Measurements from ENCODE around the gene GON7. TPM values are rescaled to one million over a fixed set of nuclear protein-coding genes. Genes with fewer than 3 reads are reported as not detected.

The GON7 gene
- total and polyA plus RNA-seq, 2 of the 8 experiments (the other 6 are each of a cell fraction or from before 2014, with no cell fraction given) = 3.8 to 9.9 TPM

DNA sequence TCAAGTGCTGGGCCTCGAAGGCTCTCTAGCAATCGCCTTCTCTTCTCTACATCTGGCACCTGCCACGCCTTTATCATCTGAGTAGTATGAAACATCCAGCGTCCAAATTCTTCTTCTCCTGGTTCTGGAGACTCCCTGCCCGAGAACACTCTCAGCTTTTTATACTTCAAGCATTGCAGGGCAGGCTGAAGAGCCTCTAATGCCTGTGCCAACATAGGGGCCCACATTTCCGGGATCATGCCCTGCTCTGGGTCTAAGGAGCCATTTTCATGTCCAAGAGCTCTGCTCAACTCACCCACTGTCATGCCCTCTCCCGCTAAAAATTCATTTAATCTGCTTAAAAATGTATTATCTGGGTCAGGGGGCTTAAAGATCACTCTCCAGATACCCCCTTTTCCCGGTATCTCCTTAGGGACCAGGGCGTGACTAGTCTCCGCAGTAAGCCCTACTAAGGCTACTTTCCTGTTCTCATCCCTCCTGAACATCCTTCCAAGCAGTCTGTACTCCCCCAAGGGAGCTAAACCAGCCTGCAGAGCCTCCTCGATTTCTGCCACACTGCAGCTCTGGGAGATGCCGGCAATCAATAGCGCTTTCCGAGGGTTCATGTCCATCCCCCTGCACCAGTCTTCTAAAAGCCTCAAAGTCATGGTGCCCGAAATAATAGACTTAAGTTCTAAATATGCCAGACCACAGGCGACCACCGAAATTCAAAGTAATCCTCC is 23.1 kb downstream of the GON7 start:
- H3K18ac ChIP-seq (ENCODE audit: extremely low read depth, low read length) = no peak overlapping the region
- no peak overlapping the region for H2BK12ac ChIP-seq (ENCODE audit: low read depth, low read length)
- peak overlapping the region; percentile 32 for H4K5ac ChIP-seq (ENCODE audit: insufficient read length, low read depth, low read length)
- 51% methylated on average over 17 of the region's 17 CpGs; no CpG with 5 or more reads in 1 of the 2 experiments for WGBS, 2 experiments (ENCODE audit: extremely low coverage in 1 of 2, insufficient coverage in 1 of 2, insufficient read length in 1 of 2, insufficient replicate concordance in 2 of 2, low coverage in 1 of 2, low lambda C conversion rate in 2 of 2, missing lambda C conversion rate in 1 of 2)
- no peak overlapping the region; the same call in 1 of the 2 replicates for H4K8ac ChIP-seq (ENCODE audit: extremely low read depth, insufficient read depth, low read length)
- H3K79me1 ChIP-seq (ENCODE audit: low read depth, low read length) = peaks cover 5% of the 10 kb centered on the region
- H2BK120ac ChIP-seq (replicated peaks; ENCODE audit: low read depth, low read length) = no peak overlapping the region
- H2BK20ac ChIP-seq (ENCODE audit: low read length) = no peak overlapping the region
- no peak for FAIRE-seq
- peak overlapping the region; percentile 1 to 89 (median 59); a peak in 5 of 7 replicates for H3K9ac ChIP-seq (replicated peaks in 1 of 4; ENCODE audit: extremely low read depth in 1 of 4, low read depth in 3 of 4, low read length in 3 of 4)
- peaks cover 0 to 5% (median 2%) of the 10 kb centered on the region in 4 experiments; a peak in 3 of 7 replicates for H3K4me1 ChIP-seq (replicated peaks in 1 of 4; ENCODE audit: control insufficient read depth in 3 of 4, insufficient read depth in 4 of 4, low read length in 3 of 4)
- peaks cover 0 to 17% (median 0%) of the 10 kb centered on the region in 4 experiments; a peak in 3 of 8 replicates for H3K36me3 ChIP-seq (ENCODE audit: control insufficient read depth in 2 of 4, insufficient read depth in 4 of 4, low read length in 3 of 4)
- H3K79me2 ChIP-seq (ENCODE audit: control insufficient read depth in 1 of 2, insufficient read depth in 2 of 2, low read length in 2 of 2) = peaks cover 4 to 23% of the 10 kb centered on the region in 2 experiments; a peak in 3 of 4 replicates
- H3K56ac ChIP-seq (replicated peaks; ENCODE audit: insufficient read length, low read depth, low read length) = no peak overlapping the region
- H3K14ac ChIP-seq (ENCODE audit: insufficient read length) = no peak overlapping the region
- no peak overlapping the region for H2AK5ac ChIP-seq (ENCODE audit: low read depth, low read length)
- no peak for DNase-seq (ENCODE audit: low read depth in 1 of 2, low spot score in 2 of 2)
- H4K20me1 ChIP-seq (replicated peaks in 1 of 2; ENCODE audit: control insufficient read depth in 1 of 2, insufficient read depth in 2 of 2, low read length in 2 of 2) = no peaks in the 10 kb centered on the region
- H2AFZ ChIP-seq (ENCODE audit: low read length) = 0 out of 2 replicates have a peak overlapping the region, but pooled peaks have one; percentile 45
- H2BK15ac ChIP-seq (ENCODE audit: low read length) = no peak overlapping the region
- no peaks in the 10 kb centered on the region for H3K9me3 ChIP-seq (ENCODE audit: insufficient read depth in 2 of 2, low read depth in 1 of 2, low read length in 1 of 2)
- POLR2A ChIA-PET (ENCODE audit: partially characterized antibody) = interaction anchor here (0.6 to 3.1 kb wide), 4 partner anchors 9 to 23 kb away, joined by 3 to 25 read pairs (median 4); partner anchors contain the start of genes GON7 and UBR7
- no peak overlapping the region for H3K27ac ChIP-seq (ENCODE audit: low read depth, low read length)
- H3K27me3 ChIP-seq (replicated peaks in 1 of 4; ENCODE audit: control insufficient read depth in 3 of 4, extremely low read depth in 1 of 4, insufficient read depth in 3 of 4, low read length in 3 of 4) = no peaks in the 10 kb centered on the region
- H3K4me3 ChIP-seq (ENCODE audit: extremely low read depth in 1 of 4, insufficient read depth in 2 of 4, low read depth in 3 of 4, low read length in 4 of 4) = peak overlapping the region; percentile 87 to 95 (median 94)
- H4K91ac ChIP-seq (replicated peaks; ENCODE audit: insufficient read length, low read length) = no peak overlapping the region
- H2BK5ac ChIP-seq (ENCODE audit: low read depth, low read length) = no peak overlapping the region
- peak overlapping the region; percentile 75 to 81 for H3K4me2 ChIP-seq (ENCODE audit: insufficient read depth in 1 of 2, low read depth in 2 of 2, low read length in 2 of 2)
- CTCF ChIA-PET (ENCODE audit: partially characterized antibody) = interaction anchor here (1.3 to 2.2 kb wide), 5 partner anchors 14 to 250 kb away, joined by 4 to 19 read pairs (median 7); partner anchors contain the start of genes GON7 and UBR7
- H3K23ac ChIP-seq (ENCODE audit: insufficient read length) = no peak overlapping the region
- H3K23me2 ChIP-seq (ENCODE audit: low read depth, low read length) = peaks cover 2% of the 10 kb centered on the region; the same call in 1 of the 2 replicates
- H3K4ac ChIP-seq (replicated peaks; ENCODE audit: insufficient read length, low read depth, low read length) = no peak overlapping the region
- no peak for TF ChIP-seq SRF (IDR thresholded peaks at IDR 0.05; ENCODE audit: low read depth, low read length)
- TF ChIP-seq KDM4A (IDR thresholded peaks at IDR 0.05; ENCODE audit: low read depth, low read length, severe bottlenecking) = no peak
- no peak for TF ChIP-seq SIX5 (IDR thresholded peaks at IDR 0.05; ENCODE audit: low read depth, low read length)
- no peak for TF ChIP-seq SIN3A (conservative IDR thresholded peaks at IDR 0.05 in 1 of 2, IDR thresholded peaks at IDR 0.05 in 1 of 2; ENCODE audit: low read depth in 1 of 2, low read length in 2 of 2)
- TF ChIP-seq CEBPB (IDR thresholded peaks at IDR 0.05; ENCODE audit: low read depth, low read length) = no peak
- TF ChIP-seq POU5F1 (IDR thresholded peaks at IDR 0.05; ENCODE audit: low read depth, low read length) = no peak
- no peak for TF ChIP-seq ZNF274 (IDR thresholded peaks at IDR 0.05; ENCODE audit: borderline replicate concordance, extremely low read depth, low read length)
- no peak for TF ChIP-seq BACH1 (IDR thresholded peaks at IDR 0.05; ENCODE audit: low read length)
- no peak for TF ChIP-seq MAX (IDR thresholded peaks at IDR 0.05)
- no peak for TF ChIP-seq SAP30 (IDR thresholded peaks at IDR 0.05; ENCODE audit: insufficient read depth, insufficient replicate concordance, low read length)
- TF ChIP-seq TEAD4 (IDR thresholded peaks at IDR 0.05; ENCODE audit: low read depth, low read length) = no peak
- TF ChIP-seq POLR2A (IDR thresholded peaks at IDR 0.05; ENCODE audit: control extremely low read depth in 1 of 2, low read depth in 2 of 2, low read length in 2 of 2) = no peak
- TF ChIP-seq TCF12 (IDR thresholded peaks at IDR 0.05; ENCODE audit: low read depth, low read length) = no peak
